GM12878 (cell line): ENCODE measurements around the gene EBP. TPM values are rescaled to one million over a fixed set of nuclear protein-coding genes. Genes with fewer than 3 reads are reported as not detected.

ENCODE experiments used
- ATAC-seq: fragments of 200-7000 bp; cut with Tn5 transposase; 3 replicates; pipeline ENCODE4 v1.9.1; 2020; ENCODE audit warnings: mild to moderate bottlenecking, moderate library complexity
- BruUV-seq: library from RNA; stranded (reverse); fragments of 400-500 nt; replicated peaks from 2 replicates; lab custom pipeline; 2021; lab: Mats Ljungman, UMichigan
- CTCF ChIA-PET: fragments of 300-600 bp; sonication (Branson Sonifier 250); formaldehyde crosslinking; extraction: SDS; loops from one replicate; lab custom pipeline; 2021; ENCODE audit warnings: inconsistent platforms; lab: Yijun Ruan, JAX
- POLR2A ChIA-PET: fragments of 350-600 bp; formaldehyde crosslinking; extraction: SDS; loops from one replicate; lab custom pipeline; 2021; ENCODE audit warnings: inconsistent platforms; lab: Charles Lee
- RAD21 ChIA-PET: fragments of 300-600 bp; sonication (Branson Sonifier 250); formaldehyde crosslinking; loops from one replicate; lab custom pipeline; 2023; ENCODE audit warnings: antibody characterized with exemption; ENCODE audit not compliant: unreplicated experiment; lab: Charles Lee
- SMC1A ChIA-PET: fragments of 300-600 bp; sonication (Branson Sonifier 250); formaldehyde crosslinking; loops from one replicate; lab custom pipeline; 2023; ENCODE audit not compliant: unreplicated experiment, uncharacterized antibody; lab: Charles Lee
- DNase-seq: peaks from one replicate; pipeline ENCODE4 v3.0.0-alpha.2; 2011; ENCODE audit warnings: low read depth, low spot score
- FAIRE-seq: peaks from 3 replicates; lab custom pipeline; 2011; peaks lifted over from hg19 to GRCh38; lab: Jason Lieb, UNC
- H2AFZ ChIP-seq: 2 replicates; pipeline ENCODE4 v1.6.0; 2011; ENCODE audit warnings: low read depth, low read length, control low read depth; ENCODE audit not compliant: control insufficient read depth
- H3K27ac ChIP-seq: 2 replicates; pipeline ENCODE4 v1.5.1; 2011; ENCODE audit warnings: control low read depth; ENCODE audit not compliant: control insufficient read depth, insufficient read depth
- H3K27me3 ChIP-seq, 2 experiments: replicated peaks in 1 of 2; 2 replicates each; pipeline versions ENCODE4 v1.6.0 to v1.6.1; 2011; ENCODE audit warnings: low read length in 1 of 2; ENCODE audit not compliant: control insufficient read depth in 2 of 2, insufficient read depth in 2 of 2
- H3K36me3 ChIP-seq, 2 experiments: 2 replicates each; pipeline ENCODE4 v1.5.1; 2011; ENCODE audit warnings: low read length in 1 of 2; ENCODE audit not compliant: control insufficient read depth in 2 of 2, insufficient read depth in 2 of 2
- H3K4me1 ChIP-seq: 2 replicates; pipeline ENCODE4 v1.6.1; 2011; ENCODE audit warnings: mild to moderate bottlenecking, low read length, moderate library complexity, mixed read lengths; ENCODE audit not compliant: control insufficient read depth, insufficient read depth
- H3K4me2 ChIP-seq: 2 replicates; pipeline ENCODE4 v1.6.0; 2011; ENCODE audit warnings: control low read depth; ENCODE audit not compliant: control insufficient read depth, insufficient read depth
- H3K4me3 ChIP-seq: fragments of 200-600 bp; sonication (generic); 2 replicates; pipeline ENCODE4 v1.5.1; 2016
- H3K79me2 ChIP-seq: 2 replicates; pipeline ENCODE4 v1.6.0; 2011; ENCODE audit warnings: low read length; ENCODE audit not compliant: control insufficient read depth, insufficient read depth
- H3K9ac ChIP-seq: 2 replicates; pipeline ENCODE4 v1.8.0; 2011; ENCODE audit warnings: low read length, control low read depth, mixed read lengths; ENCODE audit not compliant: control insufficient read depth, insufficient read depth
- H3K9me3 ChIP-seq: replicated peaks from 3 replicates; pipeline ENCODE4 v1.5.1; 2011; ENCODE audit warnings: mild to moderate bottlenecking, low read length; ENCODE audit not compliant: control insufficient read depth, insufficient read depth
- H4K20me1 ChIP-seq: 2 replicates; pipeline ENCODE4 v1.6.0; 2011; ENCODE audit not compliant: control insufficient read depth, insufficient read depth
- CBX5 ChIP-seq: sonication (generic); IDR thresholded peaks from 2 replicates; pipeline ENCODE4 v1.6.1; 2016; ENCODE audit warnings: low read depth, moderate library complexity, mild to moderate bottlenecking, inconsistent platforms
- FOXM1 ChIP-seq: IDR thresholded peaks from 2 replicates; pipeline ENCODE4 v1.6.1; 2012; ENCODE audit warnings: low read depth, mild to moderate bottlenecking, inconsistent platforms, low read length, moderate library complexity
- GATAD2B ChIP-seq: fragments of 450-650 bp; conservative IDR thresholded peaks from 2 replicates; pipeline ENCODE4 v1.6.1; 2017; ENCODE audit warnings: low read depth, mild to moderate bottlenecking, moderate library complexity
- HDGF ChIP-seq: fragments of 450-650 bp; IDR thresholded peaks from 2 replicates; pipeline ENCODE4 v1.6.1; 2016; ENCODE audit warnings: antibody characterized with exemption
- IKZF1 ChIP-seq: fragments of 450-650 bp; conservative IDR thresholded peaks from 2 replicates; pipeline ENCODE4 v1.6.1; 2017; ENCODE audit warnings: antibody characterized with exemption, mild to moderate bottlenecking
- JUNB ChIP-seq: IDR thresholded peaks from 2 replicates; pipeline ENCODE4 v1.6.1; 2016; ENCODE audit warnings: antibody characterized with exemption, mild to moderate bottlenecking
- MEF2B ChIP-seq: fragments of 450-650 bp; IDR thresholded peaks from 2 replicates; pipeline ENCODE4 v1.6.1; 2018; ENCODE audit warnings: mild to moderate bottlenecking, moderate library complexity; ENCODE audit not compliant: partially characterized antibody, poor library complexity, severe bottlenecking
- MLLT1 ChIP-seq: fragments of 450-650 bp; IDR thresholded peaks from 2 replicates; pipeline ENCODE4 v1.6.1; 2016; ENCODE audit warnings: mild to moderate bottlenecking
- NR2C1 ChIP-seq: fragments of 450-650 bp; IDR thresholded peaks from 2 replicates; pipeline ENCODE4 v1.6.1; 2017; ENCODE audit warnings: antibody characterized with exemption, mild to moderate bottlenecking, moderate library complexity
- NRF1 ChIP-seq: conservative IDR thresholded peaks from 2 replicates; pipeline ENCODE4 v1.6.1; 2011; ENCODE audit warnings: mild to moderate bottlenecking, low read depth, low read length, improper control_type of control experiment
- RB1 ChIP-seq: fragments of 450-650 bp; formaldehyde crosslinking; IDR thresholded peaks from 2 replicates; pipeline ENCODE4 v1.6.1; 2017; ENCODE audit warnings: mild to moderate bottlenecking, borderline replicate concordance
- RCOR1 ChIP-seq: conservative IDR thresholded peaks from 2 replicates; pipeline ENCODE4 v1.6.1; 2012; ENCODE audit warnings: low read depth, low read length, improper control_type of control experiment
- RELA ChIP-seq: fragments of 450-650 bp; IDR thresholded peaks from 2 replicates; pipeline ENCODE4 v1.8.0; 2014; ENCODE audit warnings: borderline replicate concordance; ENCODE audit not compliant: partially characterized antibody
- RFX5 ChIP-seq: IDR thresholded peaks from 2 replicates; pipeline ENCODE4 v1.6.1; 2011; ENCODE audit warnings: low read depth, low read length, improper control_type of control experiment
- SIN3A ChIP-seq: IDR thresholded peaks from 2 replicates; pipeline ENCODE4 v1.6.1; 2012; ENCODE audit warnings: low read depth, low read length, improper control_type of control experiment
- SIX5 ChIP-seq: IDR thresholded peaks from 2 replicates; pipeline ENCODE4 v1.6.1; 2011; ENCODE audit warnings: mild to moderate bottlenecking, low read depth, low read length, moderate library complexity; ENCODE audit not compliant: severe bottlenecking
- SKIL ChIP-seq: fragments of 450-650 bp; IDR thresholded peaks from 2 replicates; pipeline ENCODE4 v1.6.1; 2017; ENCODE audit warnings: mild to moderate bottlenecking, low read depth, inconsistent platforms; ENCODE audit not compliant: poor library complexity, severe bottlenecking
- STAT3 ChIP-seq: IDR thresholded peaks from 2 replicates; pipeline ENCODE4 v1.6.1; 2011; ENCODE audit warnings: low read depth, low read length, improper control_type of control experiment
- TBL1XR1 ChIP-seq: IDR thresholded peaks from 2 replicates; pipeline ENCODE4 v1.6.1; 2012; ENCODE audit warnings: low read depth, low read length, improper control_type of control experiment
- ZNF217 ChIP-seq: fragments of 450-650 bp; IDR thresholded peaks from 2 replicates; pipeline ENCODE4 v1.6.1; 2017; ENCODE audit warnings: antibody characterized with exemption, mild to moderate bottlenecking
- WGBS: methylation state at CpG from one replicate; pipeline ENCODE4 v1.1.6; 2016; ENCODE audit warnings: low lambda C conversion rate; ENCODE audit not compliant: insufficient replicate concordance, insufficient coverage; ENCODE audit errors: missing lambda C conversion rate; 5-methylcytosine and 5-hydroxymethylcytosine counted together
- in situ Hi-C: fragments of 300-500 bp; cut with MboI; formaldehyde crosslinking; loops from 9 replicates; pipeline ENCODE4 v1.14.3; 2018; ENCODE audit warnings: mixed read lengths
- intact Hi-C: fragments of 100-400 bp; cut with micrococcal nuclease; formaldehyde crosslinking; loops from one replicate; pipeline ENCODE4 v1.14.2; 2022; ENCODE audit not compliant: unreplicated experiment
- polyA plus RNA-seq, 11 experiments: library from polyadenylated mRNA; depleted of rRNA in 4 of 11; unstranded in 6 of 11; stranded (reverse) in 5 of 11; fragments of >200 nt; fragmentation: Nextera tagmentation in 4 of 11; fragmentation: Illumina TruSeq in 1 of 11; extraction: Ambion mirVana in 4 of 11; extraction: Trizol in 1 of 11; gene quantifications; 1 replicate in 1 of 11; 2 replicates in 10 of 11; pipeline versions ENCODE4 v1.2.1 to v1.2.3, GENCODE V29; 2011 to 2016; ENCODE audit warnings: inconsistent platforms in 2 of 11, missing spikeins in 2 of 11, low read depth in 1 of 11
- total RNA-seq, 4 experiments: library from RNA; depleted of rRNA in 3 of 4; stranded (reverse); fragments of >200 nt in 3 of 4; fragmentation: Illumina TruSeq in 1 of 4; extraction: Trizol in 1 of 4; gene quantifications; 2 replicates each; pipeline versions ENCODE4 v1.2.1 to v1.2.3, GENCODE V29; 2013 to 2021
- TF ChIP-seq, protein P1 (sequence below): IDR thresholded peaks from 2 replicates; pipeline ENCODE4 v1.6.1; 2012; ENCODE audit warnings: low read depth, low read length, improper control_type of control experiment

Gene EBP
- total and polyA plus RNA-seq, 10 of the 15 experiments (the other 5 are each of a cell fraction or from before 2014, with no cell fraction given) = 125 to 628 (median 180) TPM

GRCh38 chrX:48508400-48509244, 13.0 kb upstream of the EBP start, which contains the start of gene PORCN:
Gene PORCN (plus strand): TSS chrX:48508992. CDS start chrX:48509821, 829 bp downstream.
- 26% methylated on average over 35 of the region's 65 CpGs for WGBS
- Histone ChIP-seq H3K36me3 (no peaks in the 10 kb centered on the region), H3K4me3 (peak within 1 kb of the TSS; percentile 79), H3K4me2 (peak within 1 kb of the TSS; percentile 68), H3K27ac (peak within 1 kb of the TSS; percentile 77), H3K4me1 (no peaks in the 10 kb centered on the region; the same call in 1 of the 2 replicates), H3K9me3 (no peaks in the 10 kb centered on the region), H2AFZ (peak within 1 kb of the TSS; percentile 59), H3K27me3 (no peaks in the 10 kb centered on the region), H4K20me1 (no peaks in the 10 kb centered on the region), H3K79me2 (no peaks in the 10 kb centered on the region), H3K9ac (peak within 1 kb of the TSS; percentile 61)
- ATAC-seq = peak; percentile 97
- RAD21 ChIA-PET = interaction anchor here (0.6 to 1.2 kb wide), 4 partner anchors 31 to 1417 kb away, joined by 3 to 4 read pairs (median 4); partner anchors contain the start of gene TBC1D25
- DNase-seq = peak; percentile 33
- BruUV-seq = TSS peak; percentile 97
- intact Hi-C loops = loop anchor here (1.0 to 2.0 kb wide), 2 partner anchors 13 to 32 kb away; partner anchors contain the start of genes EBP and FTSJ1
- CTCF ChIA-PET = interaction anchor here (1.5 kb wide), 2 partner anchors 31 to 34 kb away, joined by 3 to 4 read pairs; partner anchors contain the start of gene TBC1D25
- peak; percentile 94 for FAIRE-seq
- POLR2A ChIA-PET = interaction anchor here (0.5 to 1.2 kb wide), 7 partner anchors 14 to 450 kb away, joined by 3 to 8 read pairs (median 3); partner anchors contain the start of genes FTSJ1 and TBC1D25
- in situ Hi-C loops = no loop called here
- SMC1A ChIA-PET = interaction anchor here (0.9 to 1.9 kb wide), 5 partner anchors 14 to 87 kb away, joined by 3 to 7 read pairs (median 4); partner anchors contain the start of gene TBC1D25
- TF ChIP-seq IKZF1 (peak; percentile 78), CBX5 (no peak), RELA (no peak), NRF1 (no peak), NR2C1 (no peak), RCOR1 (no peak), HDGF (no peak), STAT3 (no peak), TBL1XR1 (no peak), ZNF217 (no peak; the same call in 1 of the 2 replicates), RFX5 (no peak), JUNB (no peak), GATAD2B (no peak), SIN3A (no peak; the same call in 1 of the 2 replicates), FOXM1 (no peak), SIX5 (no peak), SKIL (no peak), MLLT1 (peak; percentile 28; the same call in 1 of the 2 replicates), MEF2B (peak; percentile 71), RB1 (no peak)
- TF ChIP-seq, protein P1, sequence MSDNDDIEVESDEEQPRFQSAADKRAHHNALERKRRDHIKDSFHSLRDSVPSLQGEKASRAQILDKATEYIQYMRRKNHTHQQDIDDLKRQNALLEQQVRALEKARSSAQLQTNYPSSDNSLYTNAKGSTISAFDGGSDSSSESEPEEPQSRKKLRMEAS = no peak
